ENCODE results near the gene SPI1.

Gene SPI1

GRCh38 chr11:47418454-47419259 lies 40.3 kb upstream of the SPI1 start:
- Histone ChIP-seq H3K79me2 (ENCODE audit: insufficient read depth, low read length) (0 out of 2 replicates have a peak, but pooled peaks cover 2% of the 10 kb centered on the region), H3K9me2 (replicated peaks; ENCODE audit: insufficient read depth, low read length) (no peaks in the 10 kb centered on the region), H3F3A (ENCODE audit: insufficient read depth) (no peaks in the 10 kb centered on the region), H3K27me3 (ENCODE audit: low read length) (no peaks in the 10 kb centered on the region), H3K9me3 (ENCODE audit: insufficient read depth, low read length) (no peaks in the 10 kb centered on the region), H3K4me2 (ENCODE audit: low read depth, low read length, poor library complexity, severe bottlenecking) (no peak overlapping the region), H3K9ac (ENCODE audit: low read length) (no peak overlapping the region), H3K36me3 (ENCODE audit: low read length) (no peaks in the 10 kb centered on the region), H3K4me3 (ENCODE audit: insufficient read depth, low read length, poor library complexity, severe bottlenecking) (no peak overlapping the region), H3K27ac (ENCODE audit: low read depth, low read length) (no peak overlapping the region), H4K20me1 (ENCODE audit: low read depth, low read length) (no peaks in the 10 kb centered on the region), H2AFZ (ENCODE audit: low read depth, low read length, severe bottlenecking) (no peak overlapping the region)
- TF ChIP-seq CTCF (IDR thresholded peaks at IDR 0.05; ENCODE audit: insufficient read depth, low read length, poor library complexity, severe bottlenecking) (no peak), EZH2phosphoT487 (conservative IDR thresholded peaks at IDR 0.05; ENCODE audit: low read length) (no peak)

GRCh38 chr11:47417712-47418111 lies 39.4 kb upstream of the SPI1 start:
- H3K9ac ChIP-seq (ENCODE audit: low read length), result no peak overlapping the region
- no peak overlapping the region for H3K27ac ChIP-seq (ENCODE audit: low read depth, low read length)
- TF ChIP-seq CTCF (IDR thresholded peaks at IDR 0.05; ENCODE audit: insufficient read depth, low read length, poor library complexity, severe bottlenecking) (no peak), EZH2phosphoT487 (conservative IDR thresholded peaks at IDR 0.05; ENCODE audit: low read length) (no peak)
- no peak overlapping the region for H3K4me2 ChIP-seq (ENCODE audit: low read depth, low read length, poor library complexity, severe bottlenecking)
- no peak overlapping the region for H3K4me3 ChIP-seq (ENCODE audit: insufficient read depth, low read length, poor library complexity, severe bottlenecking)
- H3K9me3 ChIP-seq (ENCODE audit: insufficient read depth, low read length), result no peaks in the 10 kb centered on the region
- no peaks in the 10 kb centered on the region for H3F3A ChIP-seq (ENCODE audit: insufficient read depth)
- no peaks in the 10 kb centered on the region for H3K79me2 ChIP-seq (ENCODE audit: insufficient read depth, low read length)
- H3K27me3 ChIP-seq (ENCODE audit: low read length), result no peaks in the 10 kb centered on the region
- no peaks in the 10 kb centered on the region for H4K20me1 ChIP-seq (ENCODE audit: low read depth, low read length)
- no peaks in the 10 kb centered on the region for H3K9me2 ChIP-seq (replicated peaks; ENCODE audit: insufficient read depth, low read length)
- H2AFZ ChIP-seq (ENCODE audit: low read depth, low read length, severe bottlenecking), result no peak overlapping the region
- no peaks in the 10 kb centered on the region for H3K36me3 ChIP-seq (ENCODE audit: low read length)

- H3K9me2 ChIP-seq (replicated peaks; ENCODE audit: insufficient read depth, low read length), result no peaks in the 10 kb centered on the region
- H3K9ac ChIP-seq (ENCODE audit: low read length), result no peak overlapping the region
- H3K36me3 ChIP-seq (ENCODE audit: low read length), result no peaks in the 10 kb centered on the region
- no peak for TF ChIP-seq EZH2phosphoT487 (conservative IDR thresholded peaks at IDR 0.05; ENCODE audit: low read length)
- no peak for TF ChIP-seq CTCF (IDR thresholded peaks at IDR 0.05; ENCODE audit: insufficient read depth, low read length, poor library complexity, severe bottlenecking)
- H3K27ac ChIP-seq (ENCODE audit: low read depth, low read length), result no peak overlapping the region
- H3K4me3 ChIP-seq (ENCODE audit: insufficient read depth, low read length, poor library complexity, severe bottlenecking), result no peak overlapping the region
- no peaks in the 10 kb centered on the region for H3K27me3 ChIP-seq (ENCODE audit: low read length)
- no peaks in the 10 kb centered on the region for H3F3A ChIP-seq (ENCODE audit: insufficient read depth)
- H2AFZ ChIP-seq (ENCODE audit: low read depth, low read length, severe bottlenecking), result no peak overlapping the region
- H3K9me3 ChIP-seq (ENCODE audit: insufficient read depth, low read length), result no peaks in the 10 kb centered on the region
- no peaks in the 10 kb centered on the region for H4K20me1 ChIP-seq (ENCODE audit: low read depth, low read length)
- H3K4me2 ChIP-seq (ENCODE audit: low read depth, low read length, poor library complexity, severe bottlenecking), result no peak overlapping the region
- no peaks in the 10 kb centered on the region for H3K79me2 ChIP-seq (ENCODE audit: insufficient read depth, low read length)
Measured at GRCh38 chr11:47415949-47416472, 37.7 kb upstream of the SPI1 start.

All from SU-DHL-6 (cell line).